GM19328 (cell line): Measurements from ENCODE around the gene SLC35E2B.
"Not testable (repeated sequence)": the region's sequence is repeated elsewhere in the genome, so short reads cannot be mapped to it uniquely, and the experiment has no call there.

Source experiments
- ATAC-seq: cut with Tn5 transposase; IDR thresholded peaks from one replicate; pipeline ENCODE4 v1.9.1; 2021; ENCODE audit warnings: mild to moderate bottlenecking, moderate library complexity; ENCODE audit not compliant: unreplicated experiment

Gene SLC35E2B

GRCh38 chr1:1704284-1704957 is 11.8 kb upstream of the SLC35E2B start:
- ATAC-seq: not testable (repeated sequence)

- ATAC-seq: no peak
Observed at GRCh38 chr1:1703796-1704195, 11.2 kb upstream of the SLC35E2B start.

GRCh38 chr1:1702506-1702905 is 9.9 kb upstream of the SLC35E2B start:
- ATAC-seq: not testable (repeated sequence)

- not testable (repeated sequence) for ATAC-seq
Observed at GRCh38 chr1:1700557-1700956, 8.0 kb upstream of the SLC35E2B start.

- ATAC-seq: not testable (repeated sequence)
Observed at GRCh38 chr1:1700067-1700466, 7.5 kb upstream of the SLC35E2B start.

GRCh38 chr1:1699061-1699460 is 6.5 kb upstream of the SLC35E2B start:
- not testable (repeated sequence) for ATAC-seq

- not testable (repeated sequence) for ATAC-seq
Observed at GRCh38 chr1:1697358-1698183, 5.0 kb upstream of the SLC35E2B start.

GRCh38 chr1:1696431-1697357 is 4.1 kb upstream of the SLC35E2B start:
- ATAC-seq: not testable (repeated sequence)

- peak; percentile 34 for ATAC-seq
Observed at GRCh38 chr1:1692324-1692713, 276 bp downstream of the SLC35E2B start.

- ATAC-seq: not testable (repeated sequence)
Observed at GRCh38 chr1:1691443-1691842, 1.2 kb downstream of the SLC35E2B start.

GRCh38 chr1:1689526-1689925 is 3.1 kb downstream of the SLC35E2B start:
- ATAC-seq: not testable (repeated sequence)

GRCh38 chr1:1687846-1688245 is 4.7 kb downstream of the SLC35E2B start:
- no peak for ATAC-seq

- ATAC-seq: no peak
Observed at GRCh38 chr1:1684031-1684681, 8.4 kb downstream of the SLC35E2B start.

GRCh38 chr1:1683104-1683905 is 9.3 kb downstream of the SLC35E2B start:
- no peak for ATAC-seq

- no peak for ATAC-seq
Observed at GRCh38 chr1:1680912-1681273, 11.7 kb downstream of the SLC35E2B start.

- no peak for ATAC-seq
Observed at GRCh38 chr1:1680031-1680911, 12.3 kb downstream of the SLC35E2B start.

GRCh38 chr1:1678581-1679380 is 13.8 kb downstream of the SLC35E2B start:
- no peak for ATAC-seq
